Transverse colon (tissue), 4 donors: ENCODE measurements around the gene EGFR. TPM values are rescaled to one million over a fixed set of nuclear protein-coding genes. Genes with fewer than 3 reads are reported as not detected.
A peak's percentile ranks its signal among the peaks of the same experiment; 100 is the strongest.

Source experiments
- DNase-seq: peaks from one replicate; pipeline ENCODE4 v3.0.0-alpha.2; 2019
- H3K27ac ChIP-seq, 4 donors: fragments of 200-600 bp; sonication (generic); 2 replicates each; pipeline ENCODE4 v1.5.1; 2016 to 2018; ENCODE audit warnings: inconsistent platforms in 4 of 4
- H3K27me3 ChIP-seq: fragments of 200-600 bp; sonication (generic); 2 replicates; pipeline ENCODE4 v1.5.1; 2017; ENCODE audit warnings: inconsistent platforms
- H3K36me3 ChIP-seq, 4 donors: fragments of 200-600 bp; sonication (generic); 2 replicates each; pipeline ENCODE4 v1.5.1; 2017 to 2019; ENCODE audit warnings: inconsistent platforms in 4 of 4
- H3K4me1 ChIP-seq, 4 donors: fragments of 200-600 bp; sonication (generic); 2 replicates each; pipeline ENCODE4 v1.5.1; 2017 to 2020; ENCODE audit warnings: inconsistent platforms in 4 of 4
- H3K4me3 ChIP-seq, 4 donors: fragments of 200-600 bp; sonication (generic); 1 replicate in 1 of 4; 2 replicates in 3 of 4; pipeline versions ENCODE4 v1.5.1 to v1.6.1; 2017 to 2019; ENCODE audit warnings: inconsistent platforms in 4 of 4
- H3K9me3 ChIP-seq, 2 donors: fragments of 200-600 bp; sonication (generic); 2 replicates each; pipeline ENCODE4 v1.5.1; 2017 to 2019; ENCODE audit warnings: inconsistent platforms in 2 of 2
- EP300 ChIP-seq: sonication (generic); formaldehyde crosslinking; IDR thresholded peaks from one replicate; pipeline ENCODE4 v1.6.1; 2017; ENCODE audit warnings: antibody characterized with exemption, low read depth
- POLR2A ChIP-seq: fragments of 450-650 bp; IDR thresholded peaks from one replicate; pipeline ENCODE4 v1.6.1; 2016; ENCODE audit warnings: antibody characterized with exemption, mild to moderate bottlenecking, moderate library complexity
- POLR2AphosphoS5 ChIP-seq, 3 donors: sonication (generic); formaldehyde crosslinking; IDR thresholded peaks; one replicate each; pipeline ENCODE4 v1.6.1; 2016; ENCODE audit warnings: antibody characterized with exemption in 3 of 3
- WGBS, 2 donors: methylation state at CpG; one replicate each; pipeline ENCODE4 v1.1.5; 2018; ENCODE audit warnings: low coverage in 1 of 2; 5-methylcytosine and 5-hydroxymethylcytosine counted together
- in situ Hi-C, 4 donors: fragments of 200-750 bp; cut with MboI; loops; one replicate each; pipeline versions ENCODE4 v1.15.0 to v1.15.1; 2017; ENCODE audit warnings: low sequenced_read_pairs in 3 of 4, low pct_ligation_motif_present in 1 of 4, low pct_unique_long_range_greater_than_20kb in 1 of 4
- intact Hi-C: fragments of 100-400 bp; cut with DNase I; formaldehyde crosslinking; loops from one replicate; pipeline ENCODE4 v1.15.1; 2023; ENCODE audit warnings: low total_unique reads
- total RNA-seq, 4 donors: library from RNA; depleted of rRNA; stranded (reverse); fragments of >200 nt; gene quantifications; one replicate each; pipeline ENCODE4 v1.1.0, GENCODE V29; 2016
- TF ChIP-seq, protein P1 (sequence below), 5 experiments: fragments of 200-600 bp in 3 of 5; fragments of 450-650 bp in 2 of 5; sonication (generic) in 3 of 5; IDR thresholded peaks; 1 replicate in 2 of 5; 2 replicates in 3 of 5; pipeline ENCODE4 v1.5.1; 2016 to 2017; ENCODE audit warnings: antibody characterized with exemption in 5 of 5, inconsistent platforms in 3 of 5, mild to moderate bottlenecking in 2 of 5, moderate library complexity in 1 of 5

The EGFR gene
- total RNA-seq, 4 donors from 2014 or later, result 40.0 to 85.7 (median 72.9) TPM

DNA sequence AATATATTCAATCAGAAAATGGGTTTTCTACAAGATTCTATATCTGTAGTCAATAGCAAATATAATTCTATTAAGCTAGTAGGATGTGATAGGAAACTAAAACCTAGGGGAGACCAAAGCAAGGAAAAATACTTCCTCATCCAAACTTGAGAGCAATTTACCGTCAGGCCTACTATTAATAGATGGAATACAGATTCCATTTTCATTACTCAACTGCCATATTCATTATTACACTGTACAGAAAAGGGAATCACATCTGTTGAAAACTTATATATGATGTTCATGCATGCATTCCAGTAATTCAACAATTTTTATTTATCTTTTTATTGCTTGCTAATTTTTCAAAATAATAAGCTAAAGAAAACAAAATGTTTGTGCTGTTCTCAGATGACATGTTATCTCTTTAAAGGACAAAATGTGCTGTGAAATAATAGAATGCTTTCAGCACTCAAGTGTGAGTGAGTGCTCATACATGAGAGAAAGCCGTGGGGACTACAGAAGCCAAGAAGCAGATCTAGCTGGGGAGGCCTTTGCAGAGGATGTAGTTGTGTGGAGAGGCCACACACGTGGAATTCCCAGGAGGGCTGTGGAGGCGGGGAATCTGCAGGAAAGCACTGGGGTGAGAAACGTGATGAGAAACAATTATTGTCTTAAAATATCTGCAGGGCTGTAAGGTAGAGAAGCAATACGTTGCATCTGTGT is 110.0 kb downstream of the EGFR start:
- H3K36me3 ChIP-seq, result no peaks in the 10 kb centered on the region
- H3K4me3 ChIP-seq, result no peak overlapping the region
- H3K27ac ChIP-seq, result peak overlapping the region; percentile 81 to 85 (median 82)
- in situ Hi-C loops (no loop called here), intact Hi-C loops (no loop called here)
- WGBS, 2 donors, result 25 to 43% methylated on average over 5 to 6 of the region's 6 CpGs
- H3K4me1 ChIP-seq, result peaks cover 47 to 75% (median 65%) of the 10 kb centered on the region in 4 donors
- DNase-seq, result no peak
- H3K27me3 ChIP-seq, result no peaks in the 10 kb centered on the region
- H3K9me3 ChIP-seq, result no peaks in the 10 kb centered on the region
- TF ChIP-seq POLR2A (no peak), POLR2AphosphoS5 (IDR thresholded peaks at IDR 0.05) (peak in 2 of 3 donors; percentile 20 to 47), EP300 (no peak)
- TF ChIP-seq, protein P1, sequence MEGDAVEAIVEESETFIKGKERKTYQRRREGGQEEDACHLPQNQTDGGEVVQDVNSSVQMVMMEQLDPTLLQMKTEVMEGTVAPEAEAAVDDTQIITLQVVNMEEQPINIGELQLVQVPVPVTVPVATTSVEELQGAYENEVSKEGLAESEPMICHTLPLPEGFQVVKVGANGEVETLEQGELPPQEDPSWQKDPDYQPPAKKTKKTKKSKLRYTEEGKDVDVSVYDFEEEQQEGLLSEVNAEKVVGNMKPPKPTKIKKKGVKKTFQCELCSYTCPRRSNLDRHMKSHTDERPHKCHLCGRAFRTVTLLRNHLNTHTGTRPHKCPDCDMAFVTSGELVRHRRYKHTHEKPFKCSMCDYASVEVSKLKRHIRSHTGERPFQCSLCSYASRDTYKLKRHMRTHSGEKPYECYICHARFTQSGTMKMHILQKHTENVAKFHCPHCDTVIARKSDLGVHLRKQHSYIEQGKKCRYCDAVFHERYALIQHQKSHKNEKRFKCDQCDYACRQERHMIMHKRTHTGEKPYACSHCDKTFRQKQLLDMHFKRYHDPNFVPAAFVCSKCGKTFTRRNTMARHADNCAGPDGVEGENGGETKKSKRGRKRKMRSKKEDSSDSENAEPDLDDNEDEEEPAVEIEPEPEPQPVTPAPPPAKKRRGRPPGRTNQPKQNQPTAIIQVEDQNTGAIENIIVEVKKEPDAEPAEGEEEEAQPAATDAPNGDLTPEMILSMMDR (IDR thresholded peaks at IDR 0.05), result no peak

DNA sequence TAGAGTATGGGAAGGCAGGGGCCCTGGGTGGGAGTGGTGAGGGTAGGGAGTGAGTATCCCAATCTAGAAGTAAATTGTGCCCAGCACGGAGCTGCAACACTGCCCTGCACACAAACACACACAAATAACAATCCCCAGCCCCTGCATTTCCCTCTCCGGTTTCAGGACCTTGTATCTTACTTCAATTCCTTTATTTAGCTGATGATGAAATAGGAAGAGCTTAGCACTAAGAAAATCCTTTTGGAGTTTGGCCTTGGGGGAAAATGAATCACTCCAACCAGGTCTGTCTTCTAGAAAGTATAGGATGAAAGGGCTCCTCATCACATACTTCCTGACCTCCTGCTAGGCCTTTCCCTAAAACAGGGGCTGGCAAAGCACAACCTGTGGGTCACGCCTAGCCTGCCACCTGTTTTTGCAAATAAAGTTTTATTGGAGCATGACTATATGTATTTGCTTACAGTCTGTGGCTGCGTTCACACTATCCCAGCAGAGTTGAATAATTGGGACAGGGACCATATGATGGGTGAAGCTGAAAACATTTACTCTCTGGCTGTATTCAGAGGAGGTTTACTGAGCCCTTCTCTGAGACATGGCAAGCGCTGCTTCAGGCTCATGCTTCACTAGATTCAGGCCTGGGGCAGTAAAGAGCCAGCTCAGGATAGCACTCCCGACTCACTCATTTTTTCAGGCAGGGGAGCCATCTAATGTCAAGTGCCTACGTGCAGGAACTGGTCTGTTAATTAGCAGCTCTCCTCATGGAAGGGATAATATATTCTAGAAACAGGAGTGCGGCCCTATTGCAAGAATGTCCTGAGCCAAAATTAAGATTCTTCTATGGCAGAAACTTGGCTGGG is 111.0 kb downstream of the EGFR start:
- DNase-seq, result peak; percentile 44

DNA sequence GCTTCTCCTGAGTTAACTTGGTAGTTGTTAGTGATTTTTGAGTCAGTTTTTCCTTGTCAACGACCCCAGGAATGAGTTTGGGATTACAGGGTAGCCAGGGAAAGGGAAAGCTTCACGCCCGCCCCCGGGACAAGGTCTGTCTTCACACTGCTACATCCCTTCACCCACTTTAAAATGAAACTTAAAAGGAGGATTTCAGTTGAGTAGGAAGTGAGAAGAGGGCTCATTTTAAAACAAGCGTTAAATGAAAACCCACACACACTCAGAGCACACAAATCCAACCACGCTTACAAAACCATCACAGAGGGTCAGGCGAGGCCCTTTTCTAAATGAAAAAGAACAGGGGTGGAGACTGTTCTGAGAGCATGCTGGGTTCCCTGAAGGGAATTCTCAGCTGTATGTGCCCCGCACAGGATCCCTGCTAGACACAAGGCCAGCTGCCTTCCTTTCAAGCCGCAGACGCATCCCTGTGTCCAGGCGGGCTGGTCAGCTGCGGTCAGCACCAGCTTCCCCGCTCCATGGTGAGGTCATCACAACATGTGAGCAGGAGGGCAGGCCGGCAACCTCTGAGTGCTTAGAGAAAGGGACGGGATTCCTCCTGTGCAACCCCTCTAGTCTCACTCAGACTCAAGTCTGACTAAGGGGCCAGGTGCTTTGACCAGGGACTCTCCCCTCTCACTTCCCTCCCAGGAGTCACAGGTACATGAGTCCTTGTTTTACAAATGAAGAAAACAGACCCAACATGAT is 111.8 kb downstream of the EGFR start:
- Histone ChIP-seq H3K27me3 (no peaks in the 10 kb centered on the region), H3K36me3 (no peaks in the 10 kb centered on the region), H3K4me1 (peaks cover 47 to 71% (median 63%) of the 10 kb centered on the region in 4 donors), H3K27ac (peak overlapping the region; percentile 81 to 85 (median 82)), H3K4me3 (no peak overlapping the region), H3K9me3 (no peaks in the 10 kb centered on the region)
- intact Hi-C loops, result loop anchor here (10.0 kb wide), 1 partner anchor 106 kb away; no protein-coding TSS in a partner anchor
- peak; percentile 37 for DNase-seq
- TF ChIP-seq EP300, result no peak
- no peak for TF ChIP-seq POLR2A
- TF ChIP-seq POLR2AphosphoS5 (IDR thresholded peaks at IDR 0.05), result no peak
- TF ChIP-seq, protein P1 (IDR thresholded peaks at IDR 0.05), result no peak
- WGBS, 2 donors, result 37 to 43% methylated on average over 7 to 15 of the region's 15 CpGs
- in situ Hi-C loops, result no loop called here

More for the DNA sequence above, 111.0 kb downstream of the EGFR start:
- Histone ChIP-seq H3K27ac (peak overlapping the region; percentile 81 to 85 (median 82)), H3K27me3 (no peaks in the 10 kb centered on the region), H3K4me1 (peaks cover 47 to 76% (median 66%) of the 10 kb centered on the region in 4 donors), H3K4me3 (no peak overlapping the region), H3K36me3 (no peaks in the 10 kb centered on the region), H3K9me3 (no peaks in the 10 kb centered on the region)
- intact Hi-C loops, result loop anchor here (10.0 kb wide), 1 partner anchor 105 kb away; no protein-coding TSS in a partner anchor
- TF ChIP-seq POLR2AphosphoS5 (IDR thresholded peaks at IDR 0.05) (peak in 1 of 3 donors; percentile 25), POLR2A (no peak), EP300 (no peak)
- TF ChIP-seq, protein P1 (IDR thresholded peaks at IDR 0.05), result no peak
- WGBS, 2 donors, result 52 to 83% methylated on average over 1 to 8 of the region's 8 CpGs
- in situ Hi-C loops, result no loop called here
